Liver (tissue), 9 donors: Measurements from ENCODE around the gene CC2D2A. TPM values are rescaled to one million over a fixed set of nuclear protein-coding genes. Genes with fewer than 3 reads are reported as not detected.

ENCODE experiments used
- DNase-seq: peaks from one replicate; pipeline ENCODE4 v3.0.0-alpha.2; 2017; ENCODE audit warnings: low spot score
- H3K27ac ChIP-seq, 2 donors: one replicate each; pipeline ENCODE4 v1.7.0; 2013; ENCODE audit warnings: inconsistent platforms in 2 of 2, low read length in 2 of 2, control low read depth in 1 of 2, low read depth in 1 of 2, mild to moderate bottlenecking in 1 of 2
- H3K27me3 ChIP-seq, 4 donors: one replicate each; pipeline versions ENCODE4 v1.6.1 to v1.7.0; 2013; ENCODE audit warnings: low read length in 3 of 4, inconsistent platforms in 1 of 4, mild to moderate bottlenecking in 1 of 4, moderate library complexity in 1 of 4; ENCODE audit not compliant: control insufficient read depth in 4 of 4, insufficient read depth in 4 of 4
- H3K36me3 ChIP-seq, 4 donors: one replicate each; pipeline versions ENCODE4 v1.6.1 to v1.7.0; 2013; ENCODE audit warnings: low read length in 3 of 4, mild to moderate bottlenecking in 3 of 4, low read depth in 1 of 4, moderate library complexity in 1 of 4; ENCODE audit not compliant: control insufficient read depth in 4 of 4, insufficient read depth in 3 of 4
- H3K4me1 ChIP-seq, 4 donors: one replicate each; pipeline versions ENCODE4 v1.6.1 to v1.7.0; 2013; ENCODE audit warnings: low read length in 3 of 4, mild to moderate bottlenecking in 3 of 4, moderate library complexity in 1 of 4; ENCODE audit not compliant: control insufficient read depth in 4 of 4, insufficient read depth in 4 of 4
- H3K4me3 ChIP-seq, 3 donors: one replicate each; pipeline versions ENCODE4 v1.6.1 to v1.7.0; 2013; ENCODE audit warnings: low read length in 3 of 3, control low read depth in 1 of 3, low read depth in 1 of 3, mild to moderate bottlenecking in 1 of 3
- H3K9ac ChIP-seq, 2 donors: one replicate each; pipeline ENCODE4 v1.7.0; 2013; ENCODE audit warnings: low read length in 2 of 2, mild to moderate bottlenecking in 2 of 2, moderate library complexity in 2 of 2, control low read depth in 1 of 2, low read depth in 1 of 2
- H3K9me3 ChIP-seq, 4 donors: one replicate each; pipeline versions ENCODE4 v1.6.1 to v1.7.0; 2013; ENCODE audit warnings: low read length in 3 of 4; ENCODE audit not compliant: control insufficient read depth in 4 of 4
- EGR1 ChIP-seq, 2 donors: IDR thresholded peaks; 2 replicates each; pipeline ENCODE4 v1.6.1; 2016 to 2018; ENCODE audit warnings: antibody characterized with exemption in 2 of 2, low read depth in 2 of 2
- FOXA1 ChIP-seq: IDR thresholded peaks from 2 replicates; pipeline ENCODE4 v1.6.1; 2016; ENCODE audit warnings: antibody characterized with exemption
- FOXA2 ChIP-seq: IDR thresholded peaks from 2 replicates; pipeline ENCODE4 v1.6.1; 2016; ENCODE audit warnings: antibody characterized with exemption
- GABPA ChIP-seq, 2 donors: IDR thresholded peaks in 1 of 2; conservative IDR thresholded peaks in 1 of 2; 2 replicates each; pipeline ENCODE4 v1.6.1; 2016; ENCODE audit warnings: antibody characterized with exemption in 2 of 2, mild to moderate bottlenecking in 1 of 2, moderate library complexity in 1 of 2
- HNF4A ChIP-seq, 2 donors: conservative IDR thresholded peaks; 2 replicates each; pipeline ENCODE4 v1.6.1; 2016; ENCODE audit warnings: antibody characterized with exemption in 2 of 2, mild to moderate bottlenecking in 2 of 2
- HNF4G ChIP-seq: IDR thresholded peaks from 2 replicates; pipeline ENCODE4 v1.6.1; 2016; ENCODE audit warnings: antibody characterized with exemption
- JUND ChIP-seq, 2 donors: IDR thresholded peaks; 2 replicates each; pipeline ENCODE4 v1.6.1; 2016; ENCODE audit warnings: antibody characterized with exemption in 2 of 2
- NR2F2 ChIP-seq: IDR thresholded peaks from 2 replicates; pipeline ENCODE4 v1.6.1; 2016; ENCODE audit warnings: antibody characterized with exemption
- RAD21 ChIP-seq, 2 donors: IDR thresholded peaks; 2 replicates each; pipeline ENCODE4 v1.6.1; 2016; ENCODE audit warnings: antibody characterized with exemption in 2 of 2, mild to moderate bottlenecking in 2 of 2
- REST ChIP-seq: IDR thresholded peaks from 2 replicates; pipeline ENCODE4 v1.6.1; 2016; ENCODE audit warnings: antibody characterized with exemption, mild to moderate bottlenecking
- RXRA ChIP-seq, 2 donors: IDR thresholded peaks; 2 replicates each; pipeline ENCODE4 v1.6.1; 2017 to 2018; ENCODE audit warnings: antibody characterized with exemption in 2 of 2, mild to moderate bottlenecking in 1 of 2
- SP1 ChIP-seq: IDR thresholded peaks from 2 replicates; pipeline ENCODE4 v1.6.1; 2018; ENCODE audit warnings: antibody characterized with exemption, mild to moderate bottlenecking
- TAF1 ChIP-seq: conservative IDR thresholded peaks from 2 replicates; pipeline ENCODE4 v1.6.1; 2016; ENCODE audit warnings: antibody characterized with exemption, mild to moderate bottlenecking
- YY1 ChIP-seq: IDR thresholded peaks from 2 replicates; pipeline ENCODE4 v1.6.1; 2016; ENCODE audit warnings: antibody characterized with exemption, mild to moderate bottlenecking
- ZBTB33 ChIP-seq: IDR thresholded peaks from 2 replicates; pipeline ENCODE4 v1.6.1; 2016; ENCODE audit warnings: antibody characterized with exemption
- WGBS: extraction: QIAGEN DNeasy Blood & Tissue Kit; methylation state at CpG from one replicate; pipeline ENCODE4 v1.1.7; 2013; 5-methylcytosine and 5-hydroxymethylcytosine counted together
- polyA plus RNA-seq, 2 donors: library from polyadenylated mRNA; stranded (reverse) in 1 of 2; unstranded in 1 of 2; fragments of 200-250 nt in 1 of 2; fragments of >200 nt in 1 of 2; fragmentation: Nextera tagmentation in 1 of 2; extraction: Ambion mirVana in 1 of 2; gene quantifications; one replicate each; pipeline versions ENCODE4 v1.2.1 to v1.2.3, GENCODE V29; 2013 to 2015
- total RNA-seq, 2 donors: library from RNA; depleted of rRNA; stranded (reverse); fragments of >200 nt; gene quantifications; one replicate each; pipeline ENCODE4 v1.2.3, GENCODE V29; 2014
- TF ChIP-seq, protein P1 (sequence below): fragments of 150-350 bp; IDR thresholded peaks from 2 replicates; pipeline ENCODE4 v1.5.1; 2017; ENCODE audit warnings: improper control_type of control experiment, low read depth, low read length; ENCODE audit not compliant: missing input control
- TF ChIP-seq, protein P2 (sequence below): IDR thresholded peaks from 2 replicates; pipeline ENCODE4 v1.6.1; 2016; ENCODE audit warnings: antibody characterized with exemption
- TF ChIP-seq, protein P3 (sequence below): IDR thresholded peaks from 2 replicates; pipeline ENCODE4 v1.6.1; 2016; ENCODE audit warnings: antibody characterized with exemption
- donor health status: healthy.
- donor health status: healthy.
- donor health status: healthy.
- donor health status: healthy.
- donor health status: healthy.

The CC2D2A gene
- total and polyA plus RNA-seq, 4 donors, result 2.3 to 3.8 (median 2.9) TPM

DNA sequence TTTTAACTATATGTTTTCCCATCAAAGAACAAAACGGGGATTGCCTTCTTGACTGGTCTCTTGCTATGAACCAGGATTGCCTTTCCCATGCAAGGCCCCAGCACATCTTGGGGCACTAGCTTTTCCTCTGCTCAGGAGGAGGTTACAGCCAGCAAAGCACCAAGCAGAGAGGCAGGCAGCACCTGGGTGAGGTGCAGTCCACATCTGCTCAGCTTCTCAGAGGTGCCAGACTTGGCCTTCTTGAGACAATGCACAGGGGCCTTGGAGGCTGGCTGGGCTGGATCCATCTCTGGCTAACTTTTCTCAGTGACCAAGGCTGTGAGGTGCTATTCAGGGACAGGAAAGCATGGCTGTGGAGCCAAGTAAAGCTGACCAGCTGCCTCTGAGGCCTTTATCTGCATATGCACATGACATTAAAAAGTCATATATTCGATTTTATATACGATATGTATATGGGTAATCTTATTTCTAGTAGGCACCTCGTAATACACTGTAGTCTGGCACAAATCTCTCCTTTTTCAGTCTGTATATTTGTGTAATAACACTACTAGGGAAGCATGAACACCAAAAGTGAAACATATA lies 86.9 kb downstream of the CC2D2A start:
- peaks cover 2 to 20% (median 16%) of the 10 kb centered on the region in 4 donors for H3K4me1 ChIP-seq
- H3K9ac ChIP-seq, result no peak overlapping the region
- no peak for DNase-seq
- TF ChIP-seq REST (no peak), JUND (IDR thresholded peaks at IDR 0.05) (no peak), NR2F2 (no peak), FOXA1 (no peak), SP1 (no peak), HNF4G (no peak), RXRA (IDR thresholded peaks at IDR 0.05) (no peak), ZBTB33 (no peak), EGR1 (IDR thresholded peaks at IDR 0.05; ENCODE audit: low read depth in 2 of 2) (no peak), GABPA (IDR thresholded peaks at IDR 0.05 in 1 of 2, conservative IDR thresholded peaks at IDR 0.05 in 1 of 2) (no peak), YY1 (no peak), RAD21 (IDR thresholded peaks at IDR 0.05) (no peak), FOXA2 (no peak), HNF4A (conservative IDR thresholded peaks at IDR 0.05) (no peak), TAF1 (no peak)
- TF ChIP-seq, protein P1, sequence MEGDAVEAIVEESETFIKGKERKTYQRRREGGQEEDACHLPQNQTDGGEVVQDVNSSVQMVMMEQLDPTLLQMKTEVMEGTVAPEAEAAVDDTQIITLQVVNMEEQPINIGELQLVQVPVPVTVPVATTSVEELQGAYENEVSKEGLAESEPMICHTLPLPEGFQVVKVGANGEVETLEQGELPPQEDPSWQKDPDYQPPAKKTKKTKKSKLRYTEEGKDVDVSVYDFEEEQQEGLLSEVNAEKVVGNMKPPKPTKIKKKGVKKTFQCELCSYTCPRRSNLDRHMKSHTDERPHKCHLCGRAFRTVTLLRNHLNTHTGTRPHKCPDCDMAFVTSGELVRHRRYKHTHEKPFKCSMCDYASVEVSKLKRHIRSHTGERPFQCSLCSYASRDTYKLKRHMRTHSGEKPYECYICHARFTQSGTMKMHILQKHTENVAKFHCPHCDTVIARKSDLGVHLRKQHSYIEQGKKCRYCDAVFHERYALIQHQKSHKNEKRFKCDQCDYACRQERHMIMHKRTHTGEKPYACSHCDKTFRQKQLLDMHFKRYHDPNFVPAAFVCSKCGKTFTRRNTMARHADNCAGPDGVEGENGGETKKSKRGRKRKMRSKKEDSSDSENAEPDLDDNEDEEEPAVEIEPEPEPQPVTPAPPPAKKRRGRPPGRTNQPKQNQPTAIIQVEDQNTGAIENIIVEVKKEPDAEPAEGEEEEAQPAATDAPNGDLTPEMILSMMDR, result no peak
- TF ChIP-seq, protein P2, sequence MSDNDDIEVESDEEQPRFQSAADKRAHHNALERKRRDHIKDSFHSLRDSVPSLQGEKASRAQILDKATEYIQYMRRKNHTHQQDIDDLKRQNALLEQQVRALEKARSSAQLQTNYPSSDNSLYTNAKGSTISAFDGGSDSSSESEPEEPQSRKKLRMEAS, result no peak
- TF ChIP-seq, protein P3, sequence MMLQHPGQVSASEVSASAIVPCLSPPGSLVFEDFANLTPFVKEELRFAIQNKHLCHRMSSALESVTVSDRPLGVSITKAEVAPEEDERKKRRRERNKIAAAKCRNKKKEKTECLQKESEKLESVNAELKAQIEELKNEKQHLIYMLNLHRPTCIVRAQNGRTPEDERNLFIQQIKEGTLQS, result no peak
- 95% methylated on average over 4 of the region's 4 CpGs for WGBS
- H3K9me3 ChIP-seq, result no peaks in the 10 kb centered on the region
- peaks cover 0 to 2% (median under 1%) of the 10 kb centered on the region in 4 donors for H3K36me3 ChIP-seq
- no peaks in the 10 kb centered on the region for H3K27me3 ChIP-seq
- no peak overlapping the region for H3K4me3 ChIP-seq
- no peak overlapping the region for H3K27ac ChIP-seq
